GM23338 (cell line): Measurements from ENCODE around the gene ME3. TPM values are rescaled to one million over a fixed set of nuclear protein-coding genes. Genes with fewer than 3 reads are reported as not detected.

Experiments used
- ATAC-seq: fragments of 200-7000 bp; cut with Tn5 transposase; 3 replicates; pipeline ENCODE4 v1.9.1; 2020
- DNase-seq: peaks from one replicate; pipeline ENCODE4 v3.0.0-alpha.2; 2015; ENCODE audit warnings: low spot score
- H2AFZ ChIP-seq: fragments of 200-600 bp; sonication (generic); 2 replicates; pipeline ENCODE4 v1.8.0; 2016; ENCODE audit warnings: antibody characterized with exemption, mild to moderate bottlenecking, moderate library complexity
- H3F3A ChIP-seq: fragments of 200-600 bp; sonication (generic); replicated peaks from 2 replicates; pipeline ENCODE4 v1.8.0; 2017; ENCODE audit warnings: antibody characterized with exemption, mixed run types, low read depth
- H3K27ac ChIP-seq: fragments of 200-600 bp; sonication (generic); 2 replicates; pipeline ENCODE4 v1.6.1; 2016; ENCODE audit warnings: low read depth
- H3K27me3 ChIP-seq: fragments of 200-600 bp; sonication (generic); 2 replicates; pipeline ENCODE4 v1.8.0; 2016; ENCODE audit warnings: mild to moderate bottlenecking, mixed run types, moderate library complexity; ENCODE audit not compliant: insufficient read depth
- H3K36me3 ChIP-seq: fragments of 200-600 bp; sonication (generic); 2 replicates; pipeline ENCODE4 v1.8.0; 2016; ENCODE audit warnings: mild to moderate bottlenecking; ENCODE audit not compliant: insufficient read depth
- H3K4me1 ChIP-seq: fragments of 200-600 bp; sonication (generic); 2 replicates; pipeline ENCODE4 v1.8.0; 2016; ENCODE audit warnings: mild to moderate bottlenecking, moderate library complexity; ENCODE audit not compliant: insufficient read depth
- H3K4me2 ChIP-seq: fragments of 200-600 bp; sonication (generic); 2 replicates; pipeline ENCODE4 v1.7.1; 2017; ENCODE audit warnings: mixed run types
- H3K4me3 ChIP-seq: fragments of 200-600 bp; sonication (generic); 2 replicates; pipeline ENCODE4 v1.6.1; 2016; ENCODE audit warnings: mixed run types
- H3K79me2 ChIP-seq: fragments of 200-600 bp; sonication (generic); replicated peaks from 2 replicates; pipeline ENCODE4 v1.8.0; 2017; ENCODE audit warnings: mild to moderate bottlenecking; ENCODE audit not compliant: insufficient read depth
- H3K9me2 ChIP-seq: fragments of 200-600 bp; sonication (generic); 2 replicates; pipeline ENCODE4 v1.8.0; 2017; ENCODE audit not compliant: insufficient read depth
- H4K20me1 ChIP-seq: fragments of 200-600 bp; sonication (generic); replicated peaks from 2 replicates; pipeline ENCODE4 v1.8.0; 2017; ENCODE audit warnings: mild to moderate bottlenecking; ENCODE audit not compliant: insufficient read depth
- H3K27ac Mint-ChIP-seq: 2 replicates; pipeline ENCODE4 v1.8.0; 2020; ENCODE audit warnings: inconsistent platforms, mild to moderate bottlenecking, moderate library complexity, mixed read lengths
- H3K27me3 Mint-ChIP-seq: 3 replicates; pipeline ENCODE4 v1.8.0; 2022; ENCODE audit warnings: low read depth, mild to moderate bottlenecking, moderate library complexity, mixed read lengths, inconsistent platforms; ENCODE audit not compliant: insufficient read depth, poor library complexity
- H3K36me3 Mint-ChIP-seq: 3 replicates; pipeline ENCODE4 v1.8.0; 2021; ENCODE audit warnings: low read depth, mild to moderate bottlenecking, inconsistent platforms, moderate library complexity, mixed read lengths
- H3K4me1 Mint-ChIP-seq: 3 replicates; pipeline ENCODE4 v1.8.0; 2020; ENCODE audit warnings: mild to moderate bottlenecking, inconsistent platforms, mixed read lengths
- H3K4me3 Mint-ChIP-seq: 3 replicates; pipeline ENCODE4 v1.8.0; 2021; ENCODE audit warnings: moderate library complexity, mild to moderate bottlenecking, inconsistent platforms, mixed read lengths
- H3K9me3 Mint-ChIP-seq: 3 replicates; pipeline ENCODE4 v1.8.0; 2020; ENCODE audit warnings: moderate library complexity, mild to moderate bottlenecking, inconsistent platforms, mixed read lengths
- CREB1 ChIP-seq: fragments of 250-450 bp; sonication (Bioruptor Pico); IDR thresholded peaks from 2 replicates; pipeline ENCODE4 v1.5.0; 2020; ENCODE audit warnings: low read depth, mild to moderate bottlenecking, moderate library complexity
- CTCF ChIP-seq, 2 experiments: fragments of 200-600 bp in 1 of 2; sonication (generic) in 1 of 2; conservative IDR thresholded peaks; 2 replicates each; pipeline versions ENCODE4 v1.5.1 to v1.6.1; 2016 to 2017; ENCODE audit warnings: antibody characterized with exemption in 2 of 2, low read depth in 2 of 2, mild to moderate bottlenecking in 2 of 2, moderate library complexity in 1 of 2
- ETS1 ChIP-seq: IDR thresholded peaks from 2 replicates; pipeline ENCODE4 v1.6.1; 2016; ENCODE audit warnings: antibody characterized with exemption
- EZH2 ChIP-seq: fragments of 200-600 bp; sonication (generic); IDR thresholded peaks from one replicate; pipeline ENCODE4 v1.8.0; 2017; ENCODE audit warnings: antibody characterized with exemption, mild to moderate bottlenecking, low read depth; ENCODE audit not compliant: unreplicated experiment
- EZH2phosphoT487 ChIP-seq: fragments of 200-600 bp; sonication (generic); IDR thresholded peaks from one replicate; pipeline ENCODE4 v1.8.1; 2018; ENCODE audit warnings: antibody characterized with exemption; ENCODE audit not compliant: unreplicated experiment
- JUNB ChIP-seq: IDR thresholded peaks from one replicate; pipeline ENCODE4 v1.6.1; 2016; ENCODE audit warnings: antibody characterized with exemption; ENCODE audit not compliant: unreplicated experiment
- NANOG ChIP-seq: IDR thresholded peaks from 2 replicates; pipeline ENCODE4 v1.6.1; 2016; ENCODE audit warnings: antibody characterized with exemption, borderline replicate concordance
- POLR2AphosphoS5 ChIP-seq: IDR thresholded peaks from 2 replicates; pipeline ENCODE4 v1.6.1; 2016; ENCODE audit warnings: antibody characterized with exemption, low read depth
- REST ChIP-seq: IDR thresholded peaks from one replicate; pipeline ENCODE4 v1.6.1; 2018; ENCODE audit warnings: antibody characterized with exemption; ENCODE audit not compliant: unreplicated experiment
- STAT1 ChIP-seq: IDR thresholded peaks from one replicate; pipeline ENCODE4 v1.6.1; 2016; ENCODE audit warnings: antibody characterized with exemption; ENCODE audit not compliant: unreplicated experiment
- ZNF114 ChIP-seq: fragments of 250-450 bp; sonication (Bioruptor Pico); IDR thresholded peaks from 2 replicates; pipeline ENCODE4 v1.5.0; 2020; ENCODE audit warnings: mild to moderate bottlenecking, moderate library complexity
- ZNF331 ChIP-seq: fragments of 250-450 bp; sonication (Bioruptor Pico); IDR thresholded peaks from 2 replicates; pipeline ENCODE4 v1.5.0; 2020; ENCODE audit warnings: low read depth, mild to moderate bottlenecking, moderate library complexity
- ZNF462 ChIP-seq: fragments of 250-450 bp; sonication (Bioruptor Pico); IDR thresholded peaks from 2 replicates; pipeline ENCODE4 v1.5.0; 2020; ENCODE audit warnings: mild to moderate bottlenecking, moderate library complexity
- polyA plus RNA-seq: library from polyadenylated mRNA; unstranded; fragments of >200 nt; fragmentation: Nextera tagmentation; extraction: Ambion mirVana; gene quantifications from 2 replicates; pipeline ENCODE4 v1.2.1, GENCODE V29; 2016
- total RNA-seq: library from RNA; depleted of rRNA; stranded (reverse); fragments of >200 nt; shearing (Covaris generic); gene quantifications from 2 replicates; pipeline ENCODE4 v1.2.3, GENCODE V29; 2014

ME3 gene
- total and polyA plus RNA-seq, 2 experiments from 2014 or later = 1.3 to 4.0 TPM

GRCh38 chr11:86594746-86595145 lies 77.7 kb downstream of the ME3 start:
- no peaks in the 10 kb centered on the region for H3K27me3 ChIP-seq
- no peaks in the 10 kb centered on the region for H3K79me2 ChIP-seq
- H3F3A ChIP-seq = no peaks in the 10 kb centered on the region
- DNase-seq (peak; percentile 20), ATAC-seq (peak; percentile 88)
- H3K4me3 ChIP-seq = no peak overlapping the region
- H3K27ac ChIP-seq = peak overlapping the region; percentile 30; the same call in 1 of the 2 replicates
- H3K9me2 ChIP-seq = peaks cover 5% of the 10 kb centered on the region; the same call in 1 of the 2 replicates
- no peaks in the 10 kb centered on the region for H4K20me1 ChIP-seq
- H2AFZ ChIP-seq = no peak overlapping the region
- no peaks in the 10 kb centered on the region; the same call in 1 of the 2 replicates for H3K36me3 ChIP-seq
- TF ChIP-seq NANOG (no peak), CREB1 (CRISPR knock-in tag) (no peak), EZH2phosphoT487 (no peak), CTCF (conservative IDR thresholded peaks at IDR 0.05; ENCODE audit: low read depth in 2 of 2) (no peak), EZH2 (no peak), STAT1 (no peak), ZNF114 (CRISPR knock-in tag) (no peak), POLR2AphosphoS5 (no peak), REST (no peak), JUNB (no peak), ZNF331 (CRISPR knock-in tag) (no peak), ETS1 (no peak), ZNF462 (CRISPR knock-in tag) (no peak)
- H3K4me2 ChIP-seq = peak overlapping the region; percentile 43; the same call in 1 of the 2 replicates
- H3K4me3 Mint-ChIP-seq = no peak overlapping the region
- H3K4me1 Mint-ChIP-seq = peaks cover 31% of the 10 kb centered on the region
- H3K4me1 ChIP-seq = peaks cover 21% of the 10 kb centered on the region
- peaks cover 29% of the 10 kb centered on the region; the same call in 2 of the 3 replicates for H3K36me3 Mint-ChIP-seq
- peaks cover 32% of the 10 kb centered on the region for H3K9me3 Mint-ChIP-seq
- no peaks in the 10 kb centered on the region for H3K27me3 Mint-ChIP-seq
- H3K27ac Mint-ChIP-seq = peak overlapping the region; percentile 93
